K562 (cell line): ENCODE measurements around the gene ADPRH. TPM values are rescaled to one million over a fixed set of nuclear protein-coding genes. Genes with fewer than 3 reads are reported as not detected.

Experiments
- ATAC-seq: fragments of 200-7000 bp; cut with Tn5 transposase; 3 replicates; pipeline ENCODE4 v1.9.1; 2020; ENCODE audit warnings: moderate library complexity
- BruUV-seq: library from RNA; stranded (reverse); fragments of 400-500 nt; replicated peaks from 2 replicates; lab custom pipeline; 2021; lab: Mats Ljungman, UMichigan
- CTCF ChIA-PET: fragments of 300-600 bp; formaldehyde crosslinking; extraction: SDS; loops from one replicate; lab custom pipeline; 2021; ENCODE audit warnings: low intra/inter-chr PET ratio; lab: Yijun Ruan, JAX
- POLR2A ChIA-PET: fragments of 300-600, 350-650 bp; sonication (Branson Sonifier 250); formaldehyde crosslinking; extraction: SDS; loops from one replicate; lab custom pipeline; 2021; ENCODE audit warnings: antibody characterized with exemption, inconsistent platforms; lab: Yijun Ruan, JAX
- DNase-seq, 4 experiments: peaks; one replicate each; pipeline versions ENCODE4 v3.0.0 to v3.0.0-alpha.2; 2011 to 2018; ENCODE audit warnings: low spot score in 3 of 4, mixed read lengths in 3 of 4; ENCODE audit errors: extremely low read depth in 1 of 4
- FAIRE-seq: peaks from 2 replicates; lab custom pipeline; 2011; peaks lifted over from hg19 to GRCh38; lab: Jason Lieb, UNC
- H2AFZ ChIP-seq: 2 replicates; pipeline ENCODE4 v1.6.0; 2011; ENCODE audit warnings: low read depth, low read length, control low read depth, inconsistent platforms
- H3K27ac ChIP-seq: fragments of 200-600 bp; 3 replicates; pipeline ENCODE4 v1.8.0; 2011; ENCODE audit warnings: low read depth, mild to moderate bottlenecking, control low read depth, inconsistent platforms, low read length, moderate library complexity, mixed read lengths; ENCODE audit errors: extremely low read depth
- H3K27me3 ChIP-seq, 2 experiments: fragments of 300-600 bp in 1 of 2; 2 replicates in 1 of 2; 3 replicates in 1 of 2; pipeline versions ENCODE4 v1.6.0 to v1.8.0; 2011; ENCODE audit warnings: inconsistent platforms in 2 of 2, low read length in 2 of 2, mild to moderate bottlenecking in 1 of 2, mixed read lengths in 1 of 2, moderate library complexity in 1 of 2; ENCODE audit not compliant: control insufficient read depth in 2 of 2, insufficient read depth in 2 of 2
- H3K36me3 ChIP-seq: fragments of 300-600 bp; 3 replicates; pipeline ENCODE4 v1.8.0; 2011; ENCODE audit warnings: mild to moderate bottlenecking, low read length, inconsistent platforms; ENCODE audit not compliant: control insufficient read depth, insufficient read depth
- H3K4me1 ChIP-seq, 2 experiments: fragments of 200-600 bp in 1 of 2; replicated peaks in 1 of 2; 2 replicates in 1 of 2; 3 replicates in 1 of 2; pipeline versions ENCODE4 v1.5.1 to v1.8.0; 2011; ENCODE audit warnings: inconsistent platforms in 2 of 2, low read length in 2 of 2, mild to moderate bottlenecking in 1 of 2, mixed read lengths in 1 of 2, moderate library complexity in 1 of 2; ENCODE audit not compliant: control insufficient read depth in 2 of 2, insufficient read depth in 2 of 2
- H3K4me2 ChIP-seq: 2 replicates; pipeline ENCODE4 v1.6.1; 2011; ENCODE audit warnings: low read length, control low read depth, inconsistent platforms, mixed read lengths; ENCODE audit not compliant: insufficient read depth
- H3K4me3 ChIP-seq: fragments of 200-600 bp; sonication (generic), shearing (Covaris generic); 2 replicates; pipeline ENCODE4 v1.5.1; 2016; ENCODE audit warnings: control low read depth, inconsistent platforms
- H3K79me2 ChIP-seq: fragments of 200-600 bp; 3 replicates; pipeline ENCODE4 v1.8.0; 2011; ENCODE audit warnings: low read length, inconsistent platforms; ENCODE audit not compliant: control insufficient read depth, insufficient read depth
- H3K9ac ChIP-seq, 2 experiments: 2 replicates each; pipeline versions ENCODE4 v1.6.0 to v1.6.1; 2011; ENCODE audit warnings: low read depth in 2 of 2, low read length in 2 of 2, control low read depth in 1 of 2, inconsistent platforms in 1 of 2, mild to moderate bottlenecking in 1 of 2, mixed read lengths in 1 of 2; ENCODE audit not compliant: insufficient read depth in 1 of 2
- H3K9me1 ChIP-seq: one replicate; pipeline ENCODE4 v1.6.0; 2011; ENCODE audit warnings: inconsistent platforms, mild to moderate bottlenecking, low read length, moderate library complexity; ENCODE audit not compliant: control insufficient read depth, insufficient read depth
- H3K9me3 ChIP-seq: replicated peaks from 2 replicates; pipeline ENCODE4 v1.5.1; 2011; ENCODE audit warnings: low read depth, low read length, inconsistent platforms; ENCODE audit not compliant: control insufficient read depth, insufficient read depth
- H4K20me1 ChIP-seq: replicated peaks from 2 replicates; pipeline ENCODE4 v1.6.1; 2011; ENCODE audit warnings: low read length, inconsistent platforms, mixed read lengths; ENCODE audit not compliant: control insufficient read depth, insufficient read depth
- BCL6 ChIP-seq: fragments of 250-450 bp; sonication (Bioruptor Pico); IDR thresholded peaks from 2 replicates; pipeline ENCODE4 v1.4.0; 2020
- NFIC ChIP-seq: fragments of 450-650 bp; IDR thresholded peaks from 2 replicates; pipeline ENCODE4 v1.6.1; 2017; ENCODE audit warnings: mild to moderate bottlenecking, inconsistent platforms
- NRF1 ChIP-seq, 2 experiments: fragments of 450-650 bp; IDR thresholded peaks in 1 of 2; conservative IDR thresholded peaks in 1 of 2; 2 replicates each; pipeline ENCODE4 v1.6.1; 2014; ENCODE audit warnings: mild to moderate bottlenecking in 2 of 2
- SNAPC5 ChIP-seq: fragments of 250-450 bp; sonication (Bioruptor Pico); IDR thresholded peaks from 2 replicates; pipeline ENCODE4 v1.8.0; 2021; ENCODE audit warnings: moderate library complexity, mild to moderate bottlenecking, inconsistent platforms
- TBL1XR1 ChIP-seq, 2 experiments: IDR thresholded peaks; 2 replicates each; pipeline ENCODE4 v1.6.1; 2012; ENCODE audit warnings: improper control_type of control experiment in 2 of 2, low read length in 2 of 2, mild to moderate bottlenecking in 1 of 2
- ZNF263 ChIP-seq: sonication (generic); formaldehyde crosslinking; IDR thresholded peaks from 2 replicates; pipeline ENCODE4 v1.8.0; 2022; ENCODE audit warnings: mild to moderate bottlenecking, missing genetic modification reagents, borderline replicate concordance
- ZNF707 ChIP-seq: fragments of 250-450 bp; sonication (Bioruptor Pico); conservative IDR thresholded peaks from 2 replicates; pipeline ENCODE4 v1.8.0; 2022; ENCODE audit warnings: inconsistent platforms, mild to moderate bottlenecking, moderate library complexity
- WGBS: fragments of 100-300 bp; shearing (Covaris generic); methylation state at CpG from one replicate; pipeline ENCODE4 v1.1.6; 2016; ENCODE audit warnings: low coverage, mixed read lengths; ENCODE audit not compliant: insufficient coverage; ENCODE audit errors: missing lambda C conversion rate; 5-methylcytosine and 5-hydroxymethylcytosine counted together
- in situ Hi-C: fragments of 300-500 bp; cut with MboI; formaldehyde crosslinking; loops from 4 replicates; pipeline ENCODE4 v1.15.0; 2018; ENCODE audit warnings: inconsistent platforms, mixed read lengths
- intact Hi-C: fragments of 100-400 bp; cut with micrococcal nuclease; formaldehyde crosslinking; loops from 2 replicates; pipeline ENCODE4 v1.14.2; 2022
- polyA plus RNA-seq, 8 experiments: library from polyadenylated mRNA; depleted of rRNA in 4 of 8; stranded (reverse) in 5 of 8; unstranded in 3 of 8; fragments of >200 nt; fragmentation: Nextera tagmentation in 2 of 8; fragmentation: Illumina TruSeq in 1 of 8; extraction: Ambion mirVana in 2 of 8; extraction: Trizol in 1 of 8; gene quantifications; 2 replicates each; pipeline versions ENCODE4 v1.2.1 to v1.2.3, GENCODE V29; 2011 to 2014; ENCODE audit warnings: inconsistent platforms in 1 of 8, missing spikeins in 1 of 8
- total RNA-seq, 7 experiments: library from RNA; depleted of rRNA in 6 of 7; stranded (reverse); fragments of >200 nt in 6 of 7; fragmentation: Illumina TruSeq in 2 of 7; extraction: Trizol in 2 of 7; gene quantifications; 2 replicates each; pipeline versions ENCODE4 v1.2.1 to v1.2.3, GENCODE V29; 2011 to 2021; ENCODE audit warnings: low replicate concordance in 1 of 7
- TF ChIP-seq, protein P1 (sequence below): fragments of 450-650 bp; formaldehyde crosslinking; IDR thresholded peaks from 2 replicates; pipeline ENCODE4 v1.4.0; 2022; ENCODE audit warnings: missing genetic modification characterization
- TF ChIP-seq, protein P2 (sequence below): fragments of 200-800 bp; sonication (Bioruptor generic); IDR thresholded peaks from 2 replicates; pipeline ENCODE4 v1.6.1; 2016; ENCODE audit warnings: missing genetic modification characterization, missing compliant biosample characterization

The ADPRH gene
- total and polyA plus RNA-seq, 9 of the 15 experiments (the other 6 are each of a cell fraction or from before 2014, with no cell fraction given): 0.01 to 1.4 (median 0.65) TPM

GRCh38 chr3:119543147-119543546 lies 36.1 kb upstream of the ADPRH start:
- Histone ChIP-seq H3K27ac (no peak overlapping the region), H3K79me2 (no peaks in the 10 kb centered on the region), H3K4me2 (no peak overlapping the region), H3K9me1 (no peaks in the 10 kb centered on the region), H4K20me1 (no peaks in the 10 kb centered on the region), H3K9ac (no peak overlapping the region), H3K9me3 (no peaks in the 10 kb centered on the region), H2AFZ (no peak overlapping the region), H3K36me3 (no peaks in the 10 kb centered on the region), H3K4me3 (no peak overlapping the region), H3K27me3 (no peaks in the 10 kb centered on the region), H3K4me1 (no peaks in the 10 kb centered on the region)
- in situ Hi-C loops (no loop called here), intact Hi-C loops (no loop called here)
- DNase-seq: no peak
- no peak for ATAC-seq
- POLR2A ChIA-PET: no interaction called here
- BruUV-seq: no TSS peak
- CTCF ChIA-PET: no interaction called here
- TF ChIP-seq SNAPC5 (CRISPR knock-in tag) (no peak), ZNF263 (no peak), TBL1XR1 (IDR thresholded peaks at IDR 0.05; ENCODE audit: low read length in 2 of 2) (no peak), BCL6 (CRISPR knock-in tag) (no peak)
- no peak for FAIRE-seq
- 72% methylated on average over 4 of the region's 7 CpGs for WGBS

DNA sequence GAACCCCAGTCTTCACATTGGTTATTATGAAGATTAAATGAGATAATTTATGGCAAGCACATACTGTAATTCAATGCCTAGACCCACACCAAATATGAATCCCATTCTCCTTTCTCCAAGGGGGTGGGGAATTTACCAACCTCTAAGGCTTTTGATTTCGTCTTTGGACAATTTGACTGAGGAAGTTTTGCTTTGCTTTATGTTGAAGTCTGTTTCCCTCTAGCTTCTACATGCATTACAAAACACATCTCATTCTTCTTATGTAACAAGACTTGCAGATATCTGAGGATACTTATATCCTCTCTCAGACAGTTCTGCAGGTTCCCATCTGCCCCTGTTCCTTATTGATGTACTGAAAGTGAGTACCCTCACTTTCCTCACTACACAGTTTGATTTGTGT lies 32.1 kb upstream of the ADPRH start:
- ChIA-PET CTCF (no interaction called here), POLR2A (interaction anchor here (1.1 kb wide), 1 partner anchor 12 kb away, joined by 3 read pairs; no protein-coding TSS in a partner anchor)
- H3K4me1 ChIP-seq: no peaks in the 10 kb centered on the region
- no peaks in the 10 kb centered on the region for H3K79me2 ChIP-seq
- H2AFZ ChIP-seq: no peak overlapping the region
- FAIRE-seq: no peak
- no peak for ATAC-seq
- BruUV-seq: no TSS peak
- H3K4me2 ChIP-seq: no peak overlapping the region
- no peak for DNase-seq
- no peak overlapping the region for H3K4me3 ChIP-seq
- H3K36me3 ChIP-seq: no peaks in the 10 kb centered on the region
- no peaks in the 10 kb centered on the region for H3K27me3 ChIP-seq
- H3K9me3 ChIP-seq: no peaks in the 10 kb centered on the region
- in situ Hi-C loops (no loop called here), intact Hi-C loops (no loop called here)
- no peak overlapping the region for H3K9ac ChIP-seq
- no peaks in the 10 kb centered on the region for H4K20me1 ChIP-seq
- no peaks in the 10 kb centered on the region for H3K9me1 ChIP-seq
- H3K27ac ChIP-seq: no peak overlapping the region
- 29% methylated on average over 1 of the region's 1 CpG for WGBS
- TF ChIP-seq NRF1 (conservative IDR thresholded peaks at IDR 0.05 in 1 of 2, IDR thresholded peaks at IDR 0.05 in 1 of 2): no peak
- no peak for TF ChIP-seq ZNF263
- no peak for TF ChIP-seq ZNF707
- TF ChIP-seq, protein P1, sequence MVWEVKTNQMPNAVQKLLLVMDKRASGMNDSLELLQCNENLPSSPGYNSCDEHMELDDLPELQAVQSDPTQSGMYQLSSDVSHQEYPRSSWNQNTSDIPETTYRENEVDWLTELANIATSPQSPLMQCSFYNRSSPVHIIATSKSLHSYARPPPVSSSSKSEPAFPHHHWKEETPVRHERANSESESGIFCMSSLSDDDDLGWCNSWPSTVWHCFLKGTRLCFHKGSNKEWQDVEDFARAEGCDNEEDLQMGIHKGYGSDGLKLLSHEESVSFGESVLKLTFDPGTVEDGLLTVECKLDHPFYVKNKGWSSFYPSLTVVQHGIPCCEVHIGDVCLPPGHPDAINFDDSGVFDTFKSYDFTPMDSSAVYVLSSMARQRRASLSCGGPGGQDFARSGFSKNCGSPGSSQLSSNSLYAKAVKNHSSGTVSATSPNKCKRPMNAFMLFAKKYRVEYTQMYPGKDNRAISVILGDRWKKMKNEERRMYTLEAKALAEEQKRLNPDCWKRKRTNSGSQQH: no peak
- no peak for TF ChIP-seq NFIC
- TF ChIP-seq, protein P2, sequence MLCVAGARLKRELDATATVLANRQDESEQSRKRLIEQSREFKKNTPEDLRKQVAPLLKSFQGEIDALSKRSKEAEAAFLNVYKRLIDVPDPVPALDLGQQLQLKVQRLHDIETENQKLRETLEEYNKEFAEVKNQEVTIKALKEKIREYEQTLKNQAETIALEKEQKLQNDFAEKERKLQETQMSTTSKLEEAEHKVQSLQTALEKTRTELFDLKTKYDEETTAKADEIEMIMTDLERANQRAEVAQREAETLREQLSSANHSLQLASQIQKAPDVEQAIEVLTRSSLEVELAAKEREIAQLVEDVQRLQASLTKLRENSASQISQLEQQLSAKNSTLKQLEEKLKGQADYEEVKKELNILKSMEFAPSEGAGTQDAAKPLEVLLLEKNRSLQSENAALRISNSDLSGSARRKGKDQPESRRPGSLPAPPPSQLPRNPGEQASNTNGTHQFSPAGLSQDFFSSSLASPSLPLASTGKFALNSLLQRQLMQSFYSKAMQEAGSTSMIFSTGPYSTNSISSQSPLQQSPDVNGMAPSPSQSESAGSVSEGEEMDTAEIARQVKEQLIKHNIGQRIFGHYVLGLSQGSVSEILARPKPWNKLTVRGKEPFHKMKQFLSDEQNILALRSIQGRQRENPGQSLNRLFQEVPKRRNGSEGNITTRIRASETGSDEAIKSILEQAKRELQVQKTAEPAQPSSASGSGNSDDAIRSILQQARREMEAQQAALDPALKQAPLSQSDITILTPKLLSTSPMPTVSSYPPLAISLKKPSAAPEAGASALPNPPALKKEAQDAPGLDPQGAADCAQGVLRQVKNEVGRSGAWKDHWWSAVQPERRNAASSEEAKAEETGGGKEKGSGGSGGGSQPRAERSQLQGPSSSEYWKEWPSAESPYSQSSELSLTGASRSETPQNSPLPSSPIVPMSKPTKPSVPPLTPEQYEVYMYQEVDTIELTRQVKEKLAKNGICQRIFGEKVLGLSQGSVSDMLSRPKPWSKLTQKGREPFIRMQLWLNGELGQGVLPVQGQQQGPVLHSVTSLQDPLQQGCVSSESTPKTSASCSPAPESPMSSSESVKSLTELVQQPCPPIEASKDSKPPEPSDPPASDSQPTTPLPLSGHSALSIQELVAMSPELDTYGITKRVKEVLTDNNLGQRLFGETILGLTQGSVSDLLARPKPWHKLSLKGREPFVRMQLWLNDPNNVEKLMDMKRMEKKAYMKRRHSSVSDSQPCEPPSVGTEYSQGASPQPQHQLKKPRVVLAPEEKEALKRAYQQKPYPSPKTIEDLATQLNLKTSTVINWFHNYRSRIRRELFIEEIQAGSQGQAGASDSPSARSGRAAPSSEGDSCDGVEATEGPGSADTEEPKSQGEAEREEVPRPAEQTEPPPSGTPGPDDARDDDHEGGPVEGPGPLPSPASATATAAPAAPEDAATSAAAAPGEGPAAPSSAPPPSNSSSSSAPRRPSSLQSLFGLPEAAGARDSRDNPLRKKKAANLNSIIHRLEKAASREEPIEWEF: no peak
